Brain microvascular endothelial cell (primary cell): ENCODE data around the gene CASD1.

Source experiments
- DNase-seq: peaks from one replicate; pipeline ENCODE4 v3.0.0-alpha.2; 2020
- H3K27ac ChIP-seq: fragments of 250-450 bp; sonication (Bioruptor Pico); 2 replicates; pipeline ENCODE4 v1.5.1; 2020; ENCODE audit warnings: mild to moderate bottlenecking, moderate library complexity
- H3K27me3 ChIP-seq: fragments of 250-450 bp; sonication (Bioruptor Pico); replicated peaks from 2 replicates; pipeline ENCODE4 v1.5.1; 2020; ENCODE audit warnings: mild to moderate bottlenecking
- H3K36me3 ChIP-seq: fragments of 250-450 bp; sonication (Bioruptor Pico); replicated peaks from 2 replicates; pipeline ENCODE4 v1.5.1; 2020; ENCODE audit warnings: mild to moderate bottlenecking
- H3K4me3 ChIP-seq: 2 replicates; pipeline ENCODE4 v1.5.1; 2011; ENCODE audit warnings: low read depth, mild to moderate bottlenecking, control low read depth, low read length, moderate library complexity
- in situ Hi-C: cut with HindIII; loops from 2 replicates; pipeline ENCODE4 v1.10.0; 2017; ENCODE audit warnings: low sequenced_read_pairs, low pct_ligation_motif_present
- TF ChIP-seq, protein P1 (sequence below): IDR thresholded peaks from 2 replicates; pipeline ENCODE4 v1.5.1; 2011; ENCODE audit warnings: low read depth, mild to moderate bottlenecking, moderate library complexity, low read length, control low read depth, inconsistent platforms; ENCODE audit errors: missing control alignments

The CASD1 gene

DNA sequence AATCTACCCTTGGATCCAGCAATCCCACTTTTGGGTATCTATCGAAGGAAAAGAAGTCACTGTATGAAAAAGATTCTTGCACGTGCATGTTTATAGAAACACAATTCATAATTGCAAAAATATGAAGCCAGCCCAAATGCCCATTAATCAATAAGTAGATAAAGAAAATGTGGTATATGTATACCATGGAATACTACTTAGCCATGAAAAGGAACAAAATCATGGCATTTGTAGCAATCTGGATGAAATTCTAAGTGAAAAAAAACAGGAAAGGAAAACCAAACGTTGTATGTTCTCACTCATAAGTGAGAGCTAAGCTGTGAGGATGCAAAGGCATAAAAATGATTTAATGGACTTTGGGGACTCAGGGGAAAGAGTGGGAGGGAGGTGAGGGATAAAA is 18.2 kb upstream of the CASD1 start:
- no peaks in the 10 kb centered on the region for H3K27me3 ChIP-seq
- no peak for DNase-seq
- no peak overlapping the region for H3K27ac ChIP-seq
- in situ Hi-C loops: no loop called here
- TF ChIP-seq, protein P1, sequence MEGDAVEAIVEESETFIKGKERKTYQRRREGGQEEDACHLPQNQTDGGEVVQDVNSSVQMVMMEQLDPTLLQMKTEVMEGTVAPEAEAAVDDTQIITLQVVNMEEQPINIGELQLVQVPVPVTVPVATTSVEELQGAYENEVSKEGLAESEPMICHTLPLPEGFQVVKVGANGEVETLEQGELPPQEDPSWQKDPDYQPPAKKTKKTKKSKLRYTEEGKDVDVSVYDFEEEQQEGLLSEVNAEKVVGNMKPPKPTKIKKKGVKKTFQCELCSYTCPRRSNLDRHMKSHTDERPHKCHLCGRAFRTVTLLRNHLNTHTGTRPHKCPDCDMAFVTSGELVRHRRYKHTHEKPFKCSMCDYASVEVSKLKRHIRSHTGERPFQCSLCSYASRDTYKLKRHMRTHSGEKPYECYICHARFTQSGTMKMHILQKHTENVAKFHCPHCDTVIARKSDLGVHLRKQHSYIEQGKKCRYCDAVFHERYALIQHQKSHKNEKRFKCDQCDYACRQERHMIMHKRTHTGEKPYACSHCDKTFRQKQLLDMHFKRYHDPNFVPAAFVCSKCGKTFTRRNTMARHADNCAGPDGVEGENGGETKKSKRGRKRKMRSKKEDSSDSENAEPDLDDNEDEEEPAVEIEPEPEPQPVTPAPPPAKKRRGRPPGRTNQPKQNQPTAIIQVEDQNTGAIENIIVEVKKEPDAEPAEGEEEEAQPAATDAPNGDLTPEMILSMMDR: no peak
- no peaks in the 10 kb centered on the region for H3K36me3 ChIP-seq
- no peak overlapping the region for H3K4me3 ChIP-seq

DNA sequence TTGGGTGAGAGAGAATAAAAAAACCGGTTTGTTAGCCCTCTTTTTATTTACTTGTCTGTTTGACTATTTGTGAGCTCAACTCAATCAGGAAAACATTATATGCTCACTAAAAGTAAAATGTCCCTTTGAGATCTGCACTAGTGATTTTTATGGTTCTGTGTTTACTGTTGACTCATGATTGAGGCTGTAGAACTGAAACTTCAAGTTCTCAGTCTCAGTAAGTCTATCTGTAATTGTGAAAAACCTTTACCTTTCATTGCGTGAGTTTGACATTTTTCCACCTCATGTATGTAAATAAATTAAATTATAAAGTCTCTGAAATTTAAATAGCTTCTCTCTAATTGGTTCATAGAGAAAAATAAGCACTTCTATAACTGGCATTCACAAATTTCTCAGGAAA is 17.0 kb upstream of the CASD1 start:
- TF ChIP-seq, protein P1: no peak
- in situ Hi-C loops: no loop called here
- Histone ChIP-seq H3K36me3 (no peaks in the 10 kb centered on the region), H3K27me3 (no peaks in the 10 kb centered on the region), H3K27ac (no peak overlapping the region), H3K4me3 (no peak overlapping the region)
- DNase-seq: no peak

DNA sequence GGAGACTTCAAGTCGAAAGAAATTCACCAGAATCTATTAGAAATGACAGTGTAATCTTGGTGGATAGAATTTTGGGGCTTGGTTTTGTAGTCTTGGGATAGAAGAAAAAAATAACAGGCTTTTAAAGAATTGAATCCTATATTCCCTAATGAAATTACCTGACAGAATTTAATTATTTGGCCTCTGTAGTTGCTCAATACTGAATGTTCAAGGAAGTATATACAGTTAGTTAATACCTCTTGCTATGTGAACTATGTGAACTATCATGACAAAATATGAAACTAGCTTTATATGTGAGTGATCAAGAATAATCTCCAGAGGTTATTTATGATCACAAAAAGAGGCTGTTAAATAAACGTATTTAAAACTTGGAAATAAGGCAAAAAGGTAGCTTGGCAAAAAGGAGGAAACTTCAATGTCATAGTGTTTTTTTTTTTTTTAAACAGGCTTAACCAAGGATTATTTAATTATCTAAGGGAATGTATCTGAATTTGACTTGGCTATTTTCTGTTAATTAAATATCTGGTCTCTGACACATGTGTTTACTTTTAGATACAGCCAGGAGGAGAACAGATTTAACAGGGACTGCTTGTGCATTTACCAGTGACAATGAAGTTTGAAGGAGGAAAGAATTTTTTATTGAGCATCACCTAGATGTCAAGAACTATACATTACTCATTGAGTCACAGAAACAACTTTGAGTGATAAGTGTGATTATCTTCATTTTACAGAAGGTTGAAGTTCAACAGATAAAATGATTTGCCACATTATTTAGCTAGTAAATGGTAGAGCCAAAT is 11.5 kb upstream of the CASD1 start:
- H3K27me3 ChIP-seq: no peaks in the 10 kb centered on the region
- no peak overlapping the region for H3K4me3 ChIP-seq
- DNase-seq: no peak
- H3K27ac ChIP-seq: no peak overlapping the region
- H3K36me3 ChIP-seq: no peaks in the 10 kb centered on the region
- TF ChIP-seq, protein P1: no peak
- in situ Hi-C loops: no loop called here

DNA sequence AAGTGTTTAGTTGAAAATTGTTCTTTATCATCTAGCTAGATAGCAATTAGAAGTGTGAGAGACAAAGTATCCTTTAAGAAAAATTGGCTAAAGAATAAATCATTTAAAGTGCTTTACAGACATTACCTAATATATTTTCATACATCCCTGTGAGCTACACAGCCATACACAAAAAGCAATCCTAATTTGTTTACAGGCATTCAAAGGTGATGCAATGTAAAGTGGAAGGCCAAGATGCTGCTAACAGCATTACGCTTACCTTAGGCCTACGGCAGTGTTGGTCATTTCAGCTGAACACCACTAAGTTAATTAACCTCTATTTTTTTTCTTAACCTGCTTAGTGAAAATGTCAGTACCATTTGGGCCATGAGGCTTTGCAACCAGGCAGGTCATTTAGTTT is 10.7 kb upstream of the CASD1 start:
- in situ Hi-C loops: no loop called here
- TF ChIP-seq, protein P1: no peak
- Histone ChIP-seq H3K27ac (no peak overlapping the region), H3K4me3 (no peak overlapping the region), H3K36me3 (no peaks in the 10 kb centered on the region), H3K27me3 (no peaks in the 10 kb centered on the region)
- DNase-seq: no peak

DNA sequence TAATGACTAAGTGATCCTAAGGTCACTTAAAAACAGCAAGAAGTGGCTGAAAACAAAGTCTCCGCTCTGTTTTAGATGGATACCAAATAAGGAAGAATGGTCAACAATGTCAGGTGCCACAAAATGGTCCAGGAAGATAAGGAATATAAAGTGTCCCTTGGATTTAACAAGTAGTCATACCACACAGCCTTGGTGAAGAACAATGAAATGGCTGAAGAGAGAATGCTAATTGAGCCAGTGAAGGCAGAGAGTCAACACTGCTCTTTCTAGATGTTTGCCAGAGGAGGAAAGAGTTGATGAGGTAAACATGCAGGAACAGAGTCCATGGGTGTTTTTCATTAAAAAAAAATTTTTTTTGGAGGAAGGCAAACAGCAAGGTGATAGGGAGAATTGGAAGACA is 2.1 kb upstream of the CASD1 start:
- H3K27ac ChIP-seq: no peak overlapping the region
- H3K27me3 ChIP-seq: no peaks in the 10 kb centered on the region
- no peak for DNase-seq
- in situ Hi-C loops: no loop called here
- TF ChIP-seq, protein P1: no peak
- no peak overlapping the region for H3K4me3 ChIP-seq
- no peaks in the 10 kb centered on the region for H3K36me3 ChIP-seq

DNA sequence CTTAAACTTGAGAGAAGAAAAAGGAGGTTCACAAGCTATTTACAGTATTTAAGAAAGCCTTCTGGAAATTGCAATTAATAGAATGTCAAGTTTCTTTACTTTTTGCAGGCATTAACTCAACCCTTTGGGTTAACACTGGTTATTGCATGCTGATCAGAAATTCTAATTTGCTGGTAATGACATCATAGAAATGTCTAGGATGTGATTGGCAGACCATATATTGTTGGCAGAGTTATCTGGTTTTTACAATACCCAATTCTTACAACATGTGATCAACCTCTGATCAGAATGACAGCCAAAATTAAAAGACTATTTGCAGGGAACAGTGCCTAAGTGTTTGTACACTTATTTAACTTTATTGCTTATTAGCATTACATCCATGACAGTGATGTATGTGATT is 1.6 kb upstream of the CASD1 start:
- no peaks in the 10 kb centered on the region for H3K36me3 ChIP-seq
- in situ Hi-C loops: no loop called here
- no peak overlapping the region for H3K27ac ChIP-seq
- no peaks in the 10 kb centered on the region for H3K27me3 ChIP-seq
- no peak overlapping the region for H3K4me3 ChIP-seq
- TF ChIP-seq, protein P1: no peak
- no peak for DNase-seq
